RWPE1 (cell line): ENCODE data around the gene SRRM1.
"Not testable (repeated sequence)": the region's sequence is repeated elsewhere in the genome, so short reads cannot be mapped to it uniquely, and the experiment has no call there.

ENCODE experiments used
- CTCF ChIA-PET: fragments of 350-600 bp; sonication (Branson Sonifier 250); formaldehyde crosslinking; extraction: SDS; loops from one replicate; lab custom pipeline; 2021; lab: Yijun Ruan, JAX
- POLR2A ChIA-PET: fragments of 400-600 bp; formaldehyde crosslinking; extraction: SDS; loops from one replicate; lab custom pipeline; 2020; ENCODE audit warnings: antibody characterized with exemption; ENCODE audit not compliant: low non-redundant PET; lab: Yijun Ruan, JAX
- DNase-seq: peaks from one replicate; pipeline ENCODE4 v3.0.0; 2012; ENCODE audit warnings: low spot score
- H3K27ac ChIP-seq: fragments of 450-650 bp; 2 replicates; pipeline ENCODE4 v1.5.1; 2017
- CTCF ChIP-seq: fragments of 450-650 bp; conservative IDR thresholded peaks from 2 replicates; pipeline ENCODE4 v1.5.1; 2017; ENCODE audit warnings: low read depth, mild to moderate bottlenecking

The SRRM1 gene

GRCh38 chr1:24666794-24667193 lies 23.7 kb downstream of the SRRM1 start:
- ChIA-PET CTCF (no interaction called here), POLR2A (no interaction called here)
- H3K27ac ChIP-seq: no peak overlapping the region
- DNase-seq: no peak
- no peak for TF ChIP-seq CTCF

GRCh38 chr1:24671372-24671771 lies 28.3 kb downstream of the SRRM1 start:
- POLR2A ChIA-PET, DNase-seq, H3K27ac ChIP-seq: not testable (repeated sequence)
- CTCF ChIA-PET: interaction anchor here (0.7 kb wide), 1 partner anchor 159 kb away, joined by 3 read pairs; no protein-coding TSS in a partner anchor

GRCh38 chr1:24672686-24673085 lies 29.6 kb downstream of the SRRM1 start:
- CTCF ChIA-PET: interaction anchor here (0.6 to 0.8 kb wide), 2 partner anchors 16 to 25 kb away, joined by 3 to 4 read pairs; no protein-coding TSS in a partner anchor
- POLR2A ChIA-PET, DNase-seq, H3K27ac ChIP-seq: not testable (repeated sequence)

GRCh38 chr1:24673341-24673740 lies 30.2 kb downstream of the SRRM1 start:
- peak overlapping the region; percentile 32 for H3K27ac ChIP-seq
- POLR2A ChIA-PET: no interaction called here
- peak; percentile 18 for DNase-seq
- no peak for TF ChIP-seq CTCF
- CTCF ChIA-PET: interaction anchor here (0.8 kb wide), 1 partner anchor 15 kb away, joined by 3 read pairs; no protein-coding TSS in a partner anchor

- POLR2A ChIA-PET, DNase-seq: not testable (repeated sequence)
- CTCF ChIA-PET: interaction anchor here (1.2 kb wide), 1 partner anchor 10 kb away, joined by 5 read pairs; no protein-coding TSS in a partner anchor
- H3K27ac ChIP-seq: peak overlapping the region; percentile 50; the same call in 1 of the 2 replicates
These were observed 35.3 kb downstream of the SRRM1 start for GRCh38 chr1:24678421-24678820.

GRCh38 chr1:24679725-24680124 lies 36.6 kb downstream of the SRRM1 start:
- POLR2A ChIA-PET: no interaction called here
- CTCF ChIA-PET: no interaction called here

GRCh38 chr1:24683713-24684162 lies 40.6 kb downstream of the SRRM1 start:
- ChIA-PET CTCF (interaction anchor here (0.5 to 0.7 kb wide), 3 partner anchors 62 to 133 kb away, joined by 3 to 4 read pairs (median 3); no protein-coding TSS in a partner anchor), POLR2A (no interaction called here)
- DNase-seq: peak; percentile 90
- no peak for TF ChIP-seq CTCF
- peak overlapping the region; percentile 93 for H3K27ac ChIP-seq

More at GRCh38 chr1:24679725-24680124, 36.6 kb downstream of the SRRM1 start:
- DNase-seq: no peak
- TF ChIP-seq CTCF: no peak
- H3K27ac ChIP-seq: 0 out of 2 replicates have a peak overlapping the region, but pooled peaks have one; percentile 16

GRCh38 chr1:24688033-24688432 lies 44.9 kb downstream of the SRRM1 start:
- POLR2A ChIA-PET: no interaction called here
- H3K27ac ChIP-seq: no peak overlapping the region; the same call in 1 of the 2 replicates
- CTCF ChIA-PET: interaction anchor here (0.6 to 2.6 kb wide), 23 partner anchors 9 to 1954 kb away, joined by 3 to 27 read pairs (median 5); partner anchors contain the start of gene CLIC4
- DNase-seq: no peak
- no peak for TF ChIP-seq CTCF
